ENCODE results near the gene HNRNPK. TPM values are rescaled to one million over a fixed set of nuclear protein-coding genes. Genes with fewer than 3 reads are reported as not detected.

HNRNPK gene
- polyA plus RNA-seq, 3 donors, result 154 to 339 (median 248) TPM

Other genes starting within 250 kb of the HNRNPK start
- gene GKAP1, start 162.4 kb downstream of the HNRNPK start, polyA plus RNA-seq, result 1 to 10 TPM; 4.3 to 5.3 (median 4.9) TPM
- 1 to 10 TPM in 2 of 3 donors, under 1 TPM in 1; 0.98 to 1.3 (median 1.2) TPM for gene KIF27, start 58.8 kb downstream of the HNRNPK start, polyA plus RNA-seq
- gene RMI1, start 590 bp upstream of the HNRNPK start, polyA plus RNA-seq, result 1 to 10 TPM; 1.6 to 2.9 (median 1.7) TPM

All from adipose tissue (tissue), 3 donors.